Small intestine (tissue), 7 donors: ENCODE results near the gene C1orf167. TPM values are rescaled to one million over a fixed set of nuclear protein-coding genes. Genes with fewer than 3 reads are reported as not detected.

Experiments
- DNase-seq, 2 donors: peaks; one replicate each; pipeline versions ENCODE4 v3.0.0 to v3.0.0-alpha.2; 2013
- FAIRE-seq: peaks from 2 replicates; lab custom pipeline; 2012; peaks lifted over from hg19 to GRCh38; lab: Jason Lieb, UNC
- H3K27ac ChIP-seq, 3 donors: one replicate each; pipeline ENCODE4 v1.5.1; 2013; ENCODE audit warnings: low read length in 2 of 3, mild to moderate bottlenecking in 2 of 3, control low read depth in 1 of 3, inconsistent platforms in 1 of 3, low read depth in 1 of 3, moderate library complexity in 1 of 3
- H3K27me3 ChIP-seq, 3 donors: one replicate each; pipeline ENCODE4 v1.6.1; 2013; ENCODE audit warnings: low read length in 3 of 3, inconsistent platforms in 1 of 3; ENCODE audit not compliant: control insufficient read depth in 3 of 3, insufficient read depth in 3 of 3
- H3K36me3 ChIP-seq, 3 donors: one replicate each; pipeline ENCODE4 v1.6.1; 2013; ENCODE audit warnings: low read length in 3 of 3, inconsistent platforms in 1 of 3, low read depth in 1 of 3, mild to moderate bottlenecking in 1 of 3, moderate library complexity in 1 of 3; ENCODE audit not compliant: control insufficient read depth in 3 of 3, insufficient read depth in 2 of 3
- H3K4me1 ChIP-seq, 3 donors: one replicate each; pipeline ENCODE4 v1.6.1; 2013; ENCODE audit warnings: low read length in 2 of 3, inconsistent platforms in 1 of 3, low read depth in 1 of 3, mild to moderate bottlenecking in 1 of 3, moderate library complexity in 1 of 3; ENCODE audit not compliant: control insufficient read depth in 3 of 3, insufficient read depth in 2 of 3
- H3K4me3 ChIP-seq, 3 donors: one replicate each; pipeline ENCODE4 v1.5.1; 2013; ENCODE audit warnings: low read length in 3 of 3, control low read depth in 1 of 3, inconsistent platforms in 1 of 3, low read depth in 1 of 3, mild to moderate bottlenecking in 1 of 3, moderate library complexity in 1 of 3
- H3K9me3 ChIP-seq, 2 donors: one replicate each; pipeline ENCODE4 v1.6.1; 2013; ENCODE audit warnings: low read depth in 1 of 2, low read length in 1 of 2; ENCODE audit not compliant: control insufficient read depth in 2 of 2, insufficient read depth in 1 of 2
- WGBS, 3 donors: extraction: QIAGEN DNeasy Blood & Tissue Kit; methylation state at CpG; one replicate each; pipeline ENCODE4 v1.1.7; 2013; 5-methylcytosine and 5-hydroxymethylcytosine counted together
- polyA plus RNA-seq, 4 donors: library from polyadenylated mRNA; stranded (reverse) in 3 of 4; unstranded in 1 of 4; fragments of 200-250 nt in 3 of 4; fragments of 120-200 nt in 1 of 4; gene quantifications; one replicate each; pipeline versions ENCODE4 v1.2.1 to v1.2.3, GENCODE V29; 2013
- donor health status: healthy with polysubstance abuse.
- donor health status: control.
- donor health status: control.
- donor health status: Bipolar disorder and iron deficiency.
- donor health status: healthy.

Gene C1orf167
- polyA plus RNA-seq, 4 donors: 0.10 to 2.4 (median 1.4) TPM

DNA sequence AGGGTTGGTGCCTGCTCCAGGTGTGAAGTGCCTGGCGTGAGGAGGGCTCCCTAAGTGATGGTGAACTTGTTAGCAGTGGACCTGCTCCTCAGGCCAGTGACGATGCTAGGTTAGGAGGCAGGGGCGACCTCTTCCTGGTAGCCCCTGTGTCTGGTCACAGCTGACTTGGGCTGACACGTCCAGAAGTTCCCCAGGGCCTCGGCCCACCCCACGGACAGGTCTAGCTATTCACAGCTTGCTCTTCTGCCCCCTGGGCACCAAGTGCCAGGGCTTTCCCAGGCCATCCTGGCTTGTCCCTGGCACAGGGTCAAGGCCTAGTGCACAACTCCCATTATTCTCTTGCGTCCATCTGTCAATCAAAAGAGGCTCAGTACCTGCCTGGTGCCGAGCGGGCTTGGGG, 10.9 kb upstream of the C1orf167 start:
- H3K36me3 ChIP-seq: peaks cover 0 to 46% (median 2%) of the 10 kb centered on the region in 3 donors
- no peaks in the 10 kb centered on the region for H3K4me1 ChIP-seq
- H3K27me3 ChIP-seq: peaks cover 0 to 3% (median 0%) of the 10 kb centered on the region in 3 donors
- FAIRE-seq: no peak
- no peaks in the 10 kb centered on the region for H3K9me3 ChIP-seq
- WGBS, 3 donors: 87 to 93% (median 90%) methylated on average over 9 of the region's 9 CpGs
- H3K27ac ChIP-seq: no peak overlapping the region
- no peak overlapping the region for H3K4me3 ChIP-seq
- no peak for DNase-seq

DNA sequence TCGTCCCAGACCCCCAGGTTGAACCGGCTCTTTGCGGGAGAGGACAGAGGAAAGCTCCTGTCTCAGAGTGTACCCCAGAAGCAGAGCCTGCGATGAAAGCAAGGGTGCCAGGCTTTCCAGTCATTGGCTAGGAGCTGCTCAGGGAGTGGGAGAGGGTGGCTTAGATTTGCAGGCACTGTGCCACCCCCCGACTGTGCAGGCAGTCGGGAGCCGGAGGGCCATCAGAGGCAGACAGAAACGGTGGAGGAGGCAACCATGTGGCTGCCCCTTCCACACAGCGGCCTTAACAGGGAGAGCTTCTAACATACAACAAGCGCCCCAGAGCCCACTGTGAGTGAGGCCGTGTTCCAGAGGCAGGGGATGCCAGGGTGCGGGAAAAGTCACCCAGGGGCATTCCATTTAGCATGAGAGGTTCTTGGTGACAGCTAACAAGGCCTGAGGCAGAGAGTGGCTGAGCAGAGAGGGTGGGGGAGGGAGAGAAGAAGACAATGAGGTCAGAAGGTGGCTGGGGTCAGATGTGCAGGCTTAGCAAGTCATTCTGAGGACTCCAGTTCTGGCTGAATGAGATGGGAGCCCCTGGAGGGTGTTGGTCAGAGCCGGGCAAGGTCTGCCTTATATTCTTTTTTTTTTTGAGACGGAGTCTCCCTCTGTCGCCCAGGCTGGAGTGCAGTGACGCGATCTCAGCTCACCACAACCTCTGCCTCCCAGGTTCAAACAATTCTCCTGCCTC, 9.5 kb upstream of the C1orf167 start:
- DNase-seq (no peak), FAIRE-seq (no peak)
- Histone ChIP-seq H3K9me3 (no peaks in the 10 kb centered on the region), H3K4me1 (no peaks in the 10 kb centered on the region), H3K27me3 (peaks cover 0 to 3% (median 0%) of the 10 kb centered on the region in 3 donors), H3K27ac (no peak overlapping the region), H3K36me3 (peaks cover 0 to 39% (median 0%) of the 10 kb centered on the region in 3 donors), H3K4me3 (no peak overlapping the region)
- 53 to 62% (median 61%) methylated on average over 17 of the region's 17 CpGs for WGBS, 3 donors

DNA sequence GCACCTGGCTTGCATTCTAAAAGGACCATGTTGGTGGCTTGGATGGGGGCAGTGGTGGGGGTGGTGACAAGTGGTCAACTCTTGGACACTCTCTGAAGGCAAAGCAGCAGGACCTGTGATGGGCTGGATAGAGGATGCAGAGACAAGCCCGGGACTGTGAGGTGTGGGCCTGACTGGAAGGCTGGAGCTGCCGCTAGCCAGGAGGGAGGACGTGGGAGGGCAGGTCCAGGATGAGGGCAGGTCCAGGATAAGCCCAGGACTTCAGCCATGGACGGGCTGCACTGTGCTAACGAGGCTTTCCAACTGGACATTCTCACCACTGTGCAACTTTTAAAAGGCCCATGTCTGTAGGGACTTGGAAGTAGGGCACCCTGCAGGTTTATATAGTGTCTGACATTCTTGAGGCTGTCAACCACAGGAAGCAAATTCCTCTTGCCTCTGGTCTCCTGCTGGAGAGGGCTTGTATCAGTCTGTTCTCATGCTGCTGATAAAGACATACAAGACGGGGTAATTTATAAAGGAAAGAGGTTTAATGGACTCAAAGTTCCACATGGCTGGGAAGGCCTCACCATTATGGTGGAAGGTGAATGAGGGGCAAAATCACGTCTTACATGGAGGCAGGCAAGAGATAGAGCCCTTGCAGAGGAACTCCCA, 8.3 kb upstream of the C1orf167 start:
- FAIRE-seq (no peak), DNase-seq (no peak)
- WGBS, 3 donors: 50 to 67% (median 56%) methylated on average over 7 of the region's 7 CpGs
- Histone ChIP-seq H3K27me3 (peaks cover 0 to 3% (median 0%) of the 10 kb centered on the region in 3 donors), H3K4me3 (no peak overlapping the region), H3K4me1 (no peaks in the 10 kb centered on the region), H3K27ac (no peak overlapping the region), H3K9me3 (no peaks in the 10 kb centered on the region), H3K36me3 (peaks cover 0 to 27% (median 0%) of the 10 kb centered on the region in 3 donors)

DNA sequence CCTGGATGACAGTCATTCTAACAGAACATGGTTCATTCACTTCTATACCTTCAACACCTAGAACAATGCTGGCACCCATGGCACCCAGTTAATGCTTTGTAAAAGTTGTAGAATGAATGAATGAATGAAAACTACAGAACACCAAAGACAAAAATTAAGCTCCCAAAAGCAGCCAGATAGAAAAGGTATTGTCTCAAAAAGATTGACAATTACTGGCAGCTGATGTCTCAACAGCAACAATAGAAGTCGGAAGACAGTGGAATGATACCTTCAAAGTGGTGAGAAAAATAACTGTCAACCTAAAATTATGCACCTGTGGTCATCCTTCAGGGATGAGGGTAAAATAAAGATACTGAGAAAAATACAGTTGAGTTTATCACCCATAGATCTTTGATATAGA, 4.9 kb upstream of the C1orf167 start:
- no peak for DNase-seq
- H3K36me3 ChIP-seq: no peaks in the 10 kb centered on the region
- H3K27ac ChIP-seq: no peak overlapping the region
- H3K9me3 ChIP-seq: no peaks in the 10 kb centered on the region
- H3K4me1 ChIP-seq: no peaks in the 10 kb centered on the region
- H3K27me3 ChIP-seq: peaks cover 0 to 13% (median 2%) of the 10 kb centered on the region in 3 donors
- WGBS, 3 donors: 86 to 100% (median 98%) methylated on average over 1 of the region's 1 CpG
- no peak for FAIRE-seq
- no peak overlapping the region for H3K4me3 ChIP-seq

DNA sequence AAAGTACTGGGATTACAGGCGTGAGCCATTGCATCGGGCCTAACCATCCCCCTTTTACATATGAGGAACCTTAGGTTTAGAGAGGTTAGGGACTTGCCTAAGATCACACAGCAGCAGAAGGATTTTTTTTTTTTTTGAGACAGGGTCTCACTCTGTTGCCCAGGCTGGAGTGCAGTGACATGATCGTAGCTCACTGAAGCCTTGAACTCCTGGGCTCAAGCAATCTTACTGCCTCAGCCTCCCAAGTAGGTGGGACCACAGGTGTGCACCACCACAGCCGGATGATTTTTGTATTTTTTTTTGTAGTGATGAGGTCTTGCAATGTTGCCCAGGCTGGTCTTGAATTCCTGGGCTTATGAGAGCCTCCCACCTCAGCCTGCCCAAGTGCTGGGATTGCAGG, 2.2 kb upstream of the C1orf167 start:
- FAIRE-seq: no peak
- 83 to 90% (median 87%) methylated on average over 4 of the region's 4 CpGs for WGBS, 3 donors

DNA sequence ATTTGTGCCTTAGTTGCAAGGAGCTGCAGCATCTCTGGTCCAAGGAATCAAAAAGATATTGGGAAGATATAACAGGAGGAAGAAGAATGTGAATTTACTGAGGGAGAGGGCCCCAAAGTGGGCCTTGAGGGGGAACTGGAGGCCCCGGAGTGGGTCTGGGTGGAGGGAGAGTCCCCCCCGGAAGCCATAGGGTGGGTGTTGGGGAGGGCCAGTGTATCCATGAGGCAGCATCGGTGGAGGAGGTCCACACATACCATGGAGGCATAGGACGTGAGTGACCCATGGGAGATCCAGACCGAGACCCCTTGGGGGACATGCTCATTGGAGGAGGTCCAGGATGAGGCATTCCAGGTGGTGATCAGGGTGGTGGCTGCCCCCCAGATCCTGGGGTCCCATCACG, 708 bp upstream of the C1orf167 start:
- H3K27me3 ChIP-seq: peaks cover 0 to 16% (median 2%) of the 10 kb centered on the region in 3 donors
- no peak for FAIRE-seq
- no peaks in the 10 kb centered on the region for H3K9me3 ChIP-seq
- no peak for DNase-seq
- 76 to 87% (median 83%) methylated on average over 6 of the region's 6 CpGs for WGBS, 3 donors
- H3K27ac ChIP-seq: no peak overlapping the region
- H3K4me1 ChIP-seq: no peaks in the 10 kb centered on the region
- H3K4me3 ChIP-seq: no peak overlapping the region
- no peaks in the 10 kb centered on the region for H3K36me3 ChIP-seq

More for the DNA sequence above, 2.2 kb upstream of the C1orf167 start:
- DNase-seq: no peak
- Histone ChIP-seq H3K9me3 (no peaks in the 10 kb centered on the region), H3K36me3 (no peaks in the 10 kb centered on the region), H3K4me1 (no peaks in the 10 kb centered on the region), H3K27ac (no peak overlapping the region), H3K4me3 (no peak overlapping the region), H3K27me3 (peaks cover 0 to 16% (median 2%) of the 10 kb centered on the region in 3 donors)

DNA sequence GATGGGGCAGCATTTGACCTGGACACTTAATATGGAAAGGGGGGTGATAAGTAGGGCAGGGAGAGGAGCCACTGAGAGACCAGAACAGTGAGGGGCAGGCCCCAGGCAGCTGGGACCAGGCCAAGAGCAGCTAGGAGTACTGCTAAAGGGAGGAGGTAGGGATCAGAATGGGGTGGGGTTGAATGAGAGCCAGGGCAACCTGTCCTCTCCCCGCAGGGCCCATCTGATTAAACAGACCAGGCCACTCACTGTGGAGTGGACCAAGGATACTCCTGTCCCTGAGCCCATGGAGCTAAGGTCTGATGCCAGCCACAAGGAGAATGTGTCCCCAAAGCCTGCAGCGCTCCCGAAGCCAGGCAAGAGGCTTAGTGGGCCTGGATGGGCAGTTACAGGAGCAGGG, 2.1 kb downstream of the C1orf167 start:
- Histone ChIP-seq H3K9me3 (no peaks in the 10 kb centered on the region), H3K27me3 (peaks cover 0 to 16% (median 2%) of the 10 kb centered on the region in 3 donors), H3K4me3 (no peak overlapping the region), H3K4me1 (no peaks in the 10 kb centered on the region), H3K36me3 (no peaks in the 10 kb centered on the region), H3K27ac (no peak overlapping the region)
- DNase-seq: no peak
- no peak for FAIRE-seq
- whole genome bisulfite sequencing, 3 donors: 83 to 90% (median 90%) methylated on average over 3 of the region's 3 CpGs

DNA sequence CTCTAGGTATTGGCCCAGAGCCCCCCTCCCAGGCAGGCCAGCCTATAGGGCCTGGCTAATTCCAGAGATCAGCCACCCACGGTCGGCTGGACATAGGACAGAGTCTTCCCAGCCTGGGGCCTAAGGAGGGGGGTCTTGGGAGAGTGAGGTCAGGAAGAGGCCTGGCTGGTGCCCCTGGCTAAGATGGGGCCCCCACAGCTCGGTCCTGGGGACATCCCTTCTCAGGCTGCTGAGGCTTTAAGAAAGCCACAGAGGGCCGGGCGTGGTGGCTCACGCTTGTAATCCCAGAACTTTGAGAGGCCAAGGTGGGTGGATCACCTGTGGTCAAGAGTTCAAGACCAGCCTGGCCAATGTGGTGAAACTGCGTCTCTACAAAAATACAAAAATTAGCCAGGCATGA, 2.5 kb downstream of the C1orf167 start:
- FAIRE-seq (no peak), DNase-seq (no peak)
- no peaks in the 10 kb centered on the region for H3K4me1 ChIP-seq
- no peaks in the 10 kb centered on the region for H3K9me3 ChIP-seq
- 65 to 89% (median 78%) methylated on average over 6 to 7 of the region's 7 CpGs for WGBS, 3 donors
- no peak overlapping the region for H3K4me3 ChIP-seq
- no peak overlapping the region for H3K27ac ChIP-seq
- peaks cover 0 to 16% (median 2%) of the 10 kb centered on the region in 3 donors for H3K27me3 ChIP-seq
- H3K36me3 ChIP-seq: no peaks in the 10 kb centered on the region
